Stimulated activated CD8-positive, alpha-beta memory T cell treated with anti-CD3 and anti-CD28 coated beads, Interleukin-12 subunit alpha, Interleukin-12 subunit beta, amount 100 ng/mL, for 4 hours (primary cell): ENCODE measurements around the gene SH2D2A.

ENCODE experiments used
- DNase-seq: peaks from one replicate; pipeline ENCODE4 v3.0.0-alpha.2; 2020; ENCODE audit warnings: low read depth

Gene SH2D2A

GRCh38 chr1:156803086-156803851 is 13.4 kb downstream of the SH2D2A start:
- DNase-seq: no peak

GRCh38 chr1:156802421-156802935 is 14.2 kb downstream of the SH2D2A start:
- DNase-seq: no peak

- DNase-seq: no peak
Observed at GRCh38 chr1:156801409-156802121, 15.1 kb downstream of the SH2D2A start.

GRCh38 chr1:156797212-156797871 is 19.3 kb downstream of the SH2D2A start:
- no peak for DNase-seq

GRCh38 chr1:156796340-156797097 is 20.1 kb downstream of the SH2D2A start:
- DNase-seq: no peak

- no peak for DNase-seq
Observed at GRCh38 chr1:156795787-156796186, 20.9 kb downstream of the SH2D2A start.

GRCh38 chr1:156795374-156795733 is 21.3 kb downstream of the SH2D2A start:
- no peak for DNase-seq

GRCh38 chr1:156794506-156795373 is 21.9 kb downstream of the SH2D2A start:
- DNase-seq: no peak

GRCh38 chr1:156789621-156790318 is 26.9 kb downstream of the SH2D2A start:
- no peak for DNase-seq

- no peak for DNase-seq
Observed at GRCh38 chr1:156788136-156788535, 28.5 kb downstream of the SH2D2A start.

GRCh38 chr1:156786640-156787039 is 30.0 kb downstream of the SH2D2A start:
- no peak for DNase-seq

GRCh38 chr1:156785458-156785857 is 31.2 kb downstream of the SH2D2A start:
- DNase-seq: no peak

- no peak for DNase-seq
Observed at GRCh38 chr1:156781585-156782186, 35.0 kb downstream of the SH2D2A start.

GRCh38 chr1:156777573-156777972 is 39.1 kb downstream of the SH2D2A start:
- no peak for DNase-seq

GRCh38 chr1:156776942-156777341 is 39.7 kb downstream of the SH2D2A start:
- DNase-seq: no peak

GRCh38 chr1:156775799-156776198 is 40.8 kb downstream of the SH2D2A start:
- DNase-seq: no peak

- DNase-seq: no peak
Observed at GRCh38 chr1:156773607-156774006, 43.0 kb downstream of the SH2D2A start.

- DNase-seq: no peak
Observed at GRCh38 chr1:156772728-156773497, 43.7 kb downstream of the SH2D2A start.

GRCh38 chr1:156772222-156772621 is 44.4 kb downstream of the SH2D2A start:
- DNase-seq: no peak
